Activated B cell treated with CpG ODN at 0.5 μM for 24 hours (primary cell): Measurements from ENCODE around the gene ERC2. TPM values are rescaled to one million over a fixed set of nuclear protein-coding genes. Genes with fewer than 3 reads are reported as not detected.
"Not testable (repeated sequence)": the region's sequence is repeated elsewhere in the genome, so short reads cannot be mapped to it uniquely, and the experiment has no call there.

Experiments used
- ATAC-seq: fragments of 200-7000 bp; cut with Tn5 transposase; one replicate; pipeline ENCODE4 v1.10.0; 2021; ENCODE audit warnings: low read depth, mild to moderate bottlenecking, moderate library complexity
- CTCF ChIA-PET: fragments of 350-600 bp; sonication (Branson Sonifier 250); formaldehyde crosslinking; loops from one replicate; lab custom pipeline; 2021; ENCODE audit warnings: antibody characterized with exemption; lab: Charles Lee
- POLR2A ChIA-PET: fragments of 350-600 bp; sonication (Branson Sonifier 250); formaldehyde crosslinking; loops from one replicate; lab custom pipeline; 2021; ENCODE audit warnings: antibody characterized with exemption; lab: Charles Lee
- DNase-seq: peaks from one replicate; pipeline ENCODE4 v3.0.0; 2022
- H3K27ac Mint-ChIP-seq: one replicate; pipeline ENCODE4 v1.8.0; 2020; ENCODE audit warnings: mixed read lengths
- H3K27me3 Mint-ChIP-seq: one replicate; pipeline ENCODE4 v1.8.0; 2021; ENCODE audit warnings: mixed read lengths
- H3K36me3 Mint-ChIP-seq: one replicate; pipeline ENCODE4 v1.8.0; 2021; ENCODE audit warnings: low read depth, mixed read lengths
- H3K4me1 Mint-ChIP-seq: one replicate; pipeline ENCODE4 v1.8.0; 2021; ENCODE audit warnings: mixed read lengths
- H3K4me3 Mint-ChIP-seq: one replicate; pipeline ENCODE4 v1.8.0; 2020; ENCODE audit warnings: mild to moderate bottlenecking, mixed read lengths
- H3K9me3 Mint-ChIP-seq: one replicate; pipeline ENCODE4 v1.8.0; 2020; ENCODE audit warnings: mixed read lengths
- CTCF ChIP-seq: fragments of 200-600 bp; IDR thresholded peaks from one replicate; pipeline ENCODE4 v1.8.0; 2022; ENCODE audit warnings: antibody characterized with exemption, mild to moderate bottlenecking
- intact Hi-C: fragments of 100-400 bp; cut with micrococcal nuclease; formaldehyde crosslinking; loops from one replicate; pipeline ENCODE4 v1.15.1; 2024
- total RNA-seq: library from RNA; stranded (reverse); gene quantifications from 2 replicates; pipeline ENCODE4 v1.2.3, GENCODE V29; 2022

ERC2 gene
- total RNA-seq, 1 donor from 2014 or later: not detected

GRCh38 chr3:55854494-55854893, 613.8 kb downstream of the ERC2 start:
- Mint-ChIP-seq H3K9me3 (no peaks in the 10 kb centered on the region), H3K4me1 (no peaks in the 10 kb centered on the region), H3K27ac (no peak overlapping the region), H3K4me3 (no peak overlapping the region), H3K27me3 (no peaks in the 10 kb centered on the region), H3K36me3 (no peaks in the 10 kb centered on the region)
- DNase-seq (no peak), ATAC-seq (no peak)
- intact Hi-C loops: no loop called here
- CTCF ChIA-PET: no interaction called here
- POLR2A ChIA-PET: no interaction called here
- no peak for TF ChIP-seq CTCF

GRCh38 chr3:55852326-55852725, 615.9 kb downstream of the ERC2 start:
- no peaks in the 10 kb centered on the region for H3K27me3 Mint-ChIP-seq
- ChIA-PET CTCF (no interaction called here), POLR2A (no interaction called here)
- intact Hi-C loops: no loop called here
- ATAC-seq: no peak
- TF ChIP-seq CTCF: no peak
- no peak for DNase-seq
- H3K27ac Mint-ChIP-seq: no peak overlapping the region
- H3K4me1 Mint-ChIP-seq: no peaks in the 10 kb centered on the region
- no peak overlapping the region for H3K4me3 Mint-ChIP-seq
- no peaks in the 10 kb centered on the region for H3K36me3 Mint-ChIP-seq
- no peaks in the 10 kb centered on the region for H3K9me3 Mint-ChIP-seq

- Mint-ChIP-seq H3K4me1 (no peaks in the 10 kb centered on the region), H3K36me3 (no peaks in the 10 kb centered on the region), H3K27me3 (no peaks in the 10 kb centered on the region), H3K4me3 (no peak overlapping the region), H3K27ac (no peak overlapping the region), H3K9me3 (peaks cover 8% of the 10 kb centered on the region)
- intact Hi-C loops: no loop called here
- ATAC-seq (no peak), DNase-seq (no peak)
- ChIA-PET POLR2A (no interaction called here), CTCF (no interaction called here)
- TF ChIP-seq CTCF: no peak
These were observed 626.1 kb downstream of the ERC2 start for GRCh38 chr3:55842204-55842603.

GRCh38 chr3:55831876-55832275, 636.4 kb downstream of the ERC2 start:
- intact Hi-C loops, H3K4me1 Mint-ChIP-seq, H3K36me3 Mint-ChIP-seq, H3K27me3 Mint-ChIP-seq, DNase-seq, H3K4me3 Mint-ChIP-seq, ATAC-seq, H3K9me3 Mint-ChIP-seq, H3K27ac Mint-ChIP-seq, CTCF ChIA-PET, POLR2A ChIA-PET: not testable (repeated sequence)

- intact Hi-C loops: no loop called here
- ChIA-PET POLR2A (no interaction called here), CTCF (no interaction called here)
- H3K36me3 Mint-ChIP-seq: no peaks in the 10 kb centered on the region
- H3K4me3 Mint-ChIP-seq: no peak overlapping the region
- TF ChIP-seq CTCF: no peak
- DNase-seq: no peak
- H3K27ac Mint-ChIP-seq: no peak overlapping the region
- peaks cover 4% of the 10 kb centered on the region for H3K27me3 Mint-ChIP-seq
- ATAC-seq: no peak
- H3K9me3 Mint-ChIP-seq: peaks cover 4% of the 10 kb centered on the region
- no peaks in the 10 kb centered on the region for H3K4me1 Mint-ChIP-seq
These were observed 639.6 kb downstream of the ERC2 start for GRCh38 chr3:55828712-55829111.

- peaks cover 4% of the 10 kb centered on the region for H3K9me3 Mint-ChIP-seq
- no peaks in the 10 kb centered on the region for H3K36me3 Mint-ChIP-seq
- DNase-seq (no peak), ATAC-seq (no peak)
- intact Hi-C loops: no loop called here
- TF ChIP-seq CTCF: no peak
- H3K4me1 Mint-ChIP-seq: no peaks in the 10 kb centered on the region
- CTCF ChIA-PET: no interaction called here
- H3K27me3 Mint-ChIP-seq: peaks cover 4% of the 10 kb centered on the region
- no peak overlapping the region for H3K4me3 Mint-ChIP-seq
- no peak overlapping the region for H3K27ac Mint-ChIP-seq
- POLR2A ChIA-PET: interaction anchor here (0.5 kb wide), 1 partner anchor 1546 kb away, joined by 3 read pairs; no protein-coding TSS in a partner anchor
These were observed 640.5 kb downstream of the ERC2 start for GRCh38 chr3:55827786-55828185.
